ENCODE results near the gene MEIS3.
"Not testable (repeated sequence)": the region's sequence is repeated elsewhere in the genome, so short reads cannot be mapped to it uniquely, and the experiment has no call there.

MEIS3 gene

DNA sequence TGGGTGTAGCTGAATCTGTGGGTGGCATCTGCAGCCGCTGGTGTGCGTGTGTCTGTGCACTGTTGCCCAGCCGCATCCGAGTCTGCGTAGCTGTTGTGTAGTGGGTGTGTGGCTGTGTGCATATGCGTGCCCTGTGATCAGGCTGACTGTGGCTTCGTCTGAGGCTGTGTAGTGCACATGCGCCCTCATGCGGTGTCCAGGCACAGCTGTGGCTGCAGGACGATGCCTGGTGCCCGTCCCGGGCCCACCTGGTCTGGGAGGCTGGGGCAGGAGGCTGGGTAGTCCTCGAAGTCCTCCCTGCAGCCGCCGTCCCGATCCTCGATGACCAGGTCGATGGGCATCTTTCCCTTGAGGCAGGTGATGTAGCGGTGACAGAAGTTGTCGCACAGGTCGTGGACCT lies 4.9 kb downstream of the MEIS3 start:
- 90% methylated on average over 21 of the region's 21 CpGs for WGBS

DNA sequence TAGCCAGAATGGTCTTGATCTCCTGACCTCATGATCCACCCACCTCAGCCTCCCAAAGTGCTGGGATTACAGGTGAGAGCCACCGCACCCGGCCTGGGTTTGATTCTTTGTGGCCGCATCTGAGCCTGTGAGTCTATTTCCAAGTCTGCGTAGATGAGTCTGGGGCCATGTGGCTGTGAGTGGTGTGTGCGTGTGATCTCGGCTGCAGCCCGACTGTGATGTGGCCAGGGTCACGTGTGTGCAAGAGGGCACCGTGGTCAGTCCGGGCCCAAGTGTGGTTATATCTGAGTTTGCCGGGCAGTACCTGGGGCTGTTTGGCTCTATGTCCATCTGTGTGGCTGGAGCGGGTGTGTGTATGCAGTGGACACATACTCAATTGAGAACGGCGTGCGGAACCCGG lies 5.4 kb downstream of the MEIS3 start:
- H3K9ac ChIP-seq (ENCODE audit: low read length): no peak overlapping the region
- H2AFZ ChIP-seq (ENCODE audit: low read depth, low read length): no peak overlapping the region
- no peak overlapping the region for H3K23ac ChIP-seq (ENCODE audit: low read length in 2 of 2)
- WGBS: 95% methylated on average over 16 of the region's 16 CpGs
- no peak overlapping the region for H4K91ac ChIP-seq (ENCODE audit: low read length)
- no peak overlapping the region for H3K27ac ChIP-seq (ENCODE audit: low read length, poor library complexity, severe bottlenecking)
- no peaks in the 10 kb centered on the region for H3K9me3 ChIP-seq (ENCODE audit: control insufficient read depth, low read length)
- peaks cover 14 to 42% of the 10 kb centered on the region in 2 experiments for H3K27me3 ChIP-seq (ENCODE audit: control insufficient read depth in 1 of 2, insufficient read depth in 1 of 2, low read length in 2 of 2)
- H3K79me1 ChIP-seq (replicated peaks; ENCODE audit: low read length, poor library complexity, severe bottlenecking): no peaks in the 10 kb centered on the region
- H4K8ac ChIP-seq (ENCODE audit: low read length): no peak overlapping the region
- H2BK15ac ChIP-seq (ENCODE audit: low read depth, poor library complexity, severe bottlenecking): no peak overlapping the region
- H2BK120ac ChIP-seq (ENCODE audit: low read depth, low read length): no peak overlapping the region
- no peak overlapping the region for H3K18ac ChIP-seq (ENCODE audit: low read depth in 1 of 2, low read length in 2 of 2)
- peaks cover 7 to 12% of the 10 kb centered on the region in 2 experiments for H3K36me3 ChIP-seq (ENCODE audit: control insufficient read depth in 1 of 2, insufficient read depth in 2 of 2, low read depth in 1 of 2, low read length in 2 of 2)
- no peak overlapping the region for H3K4me3 ChIP-seq (ENCODE audit: insufficient read depth in 1 of 2, low read depth in 1 of 2, low read length in 2 of 2)
- H2AK5ac ChIP-seq (ENCODE audit: low read length, severe bottlenecking): no peak overlapping the region
- H2BK5ac ChIP-seq (ENCODE audit: low read depth, low read length, poor library complexity, severe bottlenecking): no peak overlapping the region
- no peak overlapping the region for H3K4ac ChIP-seq (ENCODE audit: low read depth in 1 of 2, low read length in 2 of 2)
- DNase-seq: no peak
- no peak overlapping the region for H2BK12ac ChIP-seq (ENCODE audit: low read length in 2 of 2)
- H3K4me1 ChIP-seq (ENCODE audit: control insufficient read depth, insufficient read depth, low read depth, low read length): peaks cover 7% of the 10 kb centered on the region
- no peak overlapping the region for H3K14ac ChIP-seq (ENCODE audit: low read length in 2 of 2)
- H3K4me2 ChIP-seq (ENCODE audit: low read length, poor library complexity, severe bottlenecking): no peak overlapping the region

More for the DNA sequence above, 4.9 kb downstream of the MEIS3 start:
- H3K18ac ChIP-seq (ENCODE audit: low read depth in 1 of 2, low read length in 2 of 2): no peak overlapping the region
- no peak overlapping the region for H3K4me2 ChIP-seq (ENCODE audit: low read length, poor library complexity, severe bottlenecking)
- no peaks in the 10 kb centered on the region for H3K79me1 ChIP-seq (replicated peaks; ENCODE audit: low read length, poor library complexity, severe bottlenecking)
- H3K4ac ChIP-seq (ENCODE audit: low read depth in 1 of 2, low read length in 2 of 2): no peak overlapping the region
- H3K27me3 ChIP-seq (ENCODE audit: control insufficient read depth in 1 of 2, insufficient read depth in 1 of 2, low read length in 2 of 2): peaks cover 15 to 44% of the 10 kb centered on the region in 2 experiments
- H2AK5ac ChIP-seq (ENCODE audit: low read length, severe bottlenecking): no peak overlapping the region
- DNase-seq: no peak
- H3K9ac ChIP-seq (ENCODE audit: low read length): no peak overlapping the region
- peak overlapping the region; percentile 64 for H4K91ac ChIP-seq (ENCODE audit: low read length)
- H3K14ac ChIP-seq (ENCODE audit: low read length in 2 of 2): no peak overlapping the region
- no peak overlapping the region for H2BK120ac ChIP-seq (ENCODE audit: low read depth, low read length)
- peaks cover 7 to 12% of the 10 kb centered on the region in 2 experiments for H3K36me3 ChIP-seq (ENCODE audit: control insufficient read depth in 1 of 2, insufficient read depth in 2 of 2, low read depth in 1 of 2, low read length in 2 of 2)
- H2BK12ac ChIP-seq (ENCODE audit: low read length in 2 of 2): no peak overlapping the region
- H3K27ac ChIP-seq (ENCODE audit: low read length, poor library complexity, severe bottlenecking): no peak overlapping the region
- H4K8ac ChIP-seq (ENCODE audit: low read length): no peak overlapping the region
- H3K9me3 ChIP-seq (ENCODE audit: control insufficient read depth, low read length): no peaks in the 10 kb centered on the region
- H3K4me3 ChIP-seq (ENCODE audit: insufficient read depth in 1 of 2, low read depth in 1 of 2, low read length in 2 of 2): no peak overlapping the region
- H3K4me1 ChIP-seq (ENCODE audit: control insufficient read depth, insufficient read depth, low read depth, low read length): peaks cover 8% of the 10 kb centered on the region
- H2BK5ac ChIP-seq (ENCODE audit: low read depth, low read length, poor library complexity, severe bottlenecking): no peak overlapping the region
- no peak overlapping the region for H2AFZ ChIP-seq (ENCODE audit: low read depth, low read length)
- H2BK15ac ChIP-seq (ENCODE audit: low read depth, poor library complexity, severe bottlenecking): no peak overlapping the region
- no peak overlapping the region for H3K23ac ChIP-seq (ENCODE audit: low read length in 2 of 2)

DNA sequence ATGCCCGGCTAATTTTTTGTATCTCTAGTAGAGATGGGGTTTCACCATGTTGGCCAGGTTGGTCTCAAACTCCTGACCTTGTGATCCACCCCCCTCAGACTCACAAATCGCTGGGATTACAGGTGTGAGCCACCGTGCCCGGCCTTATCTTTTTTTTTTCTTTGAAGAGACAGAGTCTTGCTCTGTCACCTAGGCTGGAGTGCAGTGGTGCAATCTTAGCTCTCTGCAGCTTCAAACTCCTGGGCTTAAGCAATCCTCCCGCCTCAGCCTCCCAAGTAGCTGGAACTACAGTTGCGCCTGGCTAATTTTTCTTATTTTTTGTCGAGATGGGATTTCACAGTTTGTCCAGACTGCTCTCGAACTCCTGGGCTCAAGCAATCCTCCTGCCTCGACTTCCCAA lies 7.6 kb downstream of the MEIS3 start:
- not testable (repeated sequence) for H2AK5ac ChIP-seq (ENCODE audit: low read length, severe bottlenecking); H3K9ac ChIP-seq (ENCODE audit: low read length); H3K27ac ChIP-seq (ENCODE audit: low read length, poor library complexity, severe bottlenecking); H4K91ac ChIP-seq (ENCODE audit: low read length); H2AFZ ChIP-seq (ENCODE audit: low read depth, low read length); H3K4me3 ChIP-seq (ENCODE audit: insufficient read depth in 1 of 2, low read depth in 1 of 2, low read length in 2 of 2); H2BK5ac ChIP-seq (ENCODE audit: low read depth, low read length, poor library complexity, severe bottlenecking); H3K4me2 ChIP-seq (ENCODE audit: low read length, poor library complexity, severe bottlenecking); H3K79me1 ChIP-seq (replicated peaks; ENCODE audit: low read length, poor library complexity, severe bottlenecking); H3K23ac ChIP-seq (ENCODE audit: low read length in 2 of 2); H3K18ac ChIP-seq (ENCODE audit: low read depth in 1 of 2, low read length in 2 of 2); H2BK12ac ChIP-seq (ENCODE audit: low read length in 2 of 2); H3K4ac ChIP-seq (ENCODE audit: low read depth in 1 of 2, low read length in 2 of 2); H3K14ac ChIP-seq (ENCODE audit: low read length in 2 of 2); DNase-seq; H3K4me1 ChIP-seq (ENCODE audit: control insufficient read depth, insufficient read depth, low read depth, low read length); H4K8ac ChIP-seq (ENCODE audit: low read length); H3K9me3 ChIP-seq (ENCODE audit: control insufficient read depth, low read length); H2BK120ac ChIP-seq (ENCODE audit: low read depth, low read length); H2BK15ac ChIP-seq (ENCODE audit: low read depth, poor library complexity, severe bottlenecking)
- Histone ChIP-seq H3K27me3 (ENCODE audit: control insufficient read depth in 1 of 2, insufficient read depth in 1 of 2, low read length in 2 of 2) (peaks cover 5 to 33% of the 10 kb centered on the region in 2 experiments), H3K36me3 (ENCODE audit: control insufficient read depth in 1 of 2, insufficient read depth in 2 of 2, low read depth in 1 of 2, low read length in 2 of 2) (peaks cover 11 to 12% of the 10 kb centered on the region in 2 experiments)
- WGBS: 89% methylated on average over 9 of the region's 9 CpGs

DNA sequence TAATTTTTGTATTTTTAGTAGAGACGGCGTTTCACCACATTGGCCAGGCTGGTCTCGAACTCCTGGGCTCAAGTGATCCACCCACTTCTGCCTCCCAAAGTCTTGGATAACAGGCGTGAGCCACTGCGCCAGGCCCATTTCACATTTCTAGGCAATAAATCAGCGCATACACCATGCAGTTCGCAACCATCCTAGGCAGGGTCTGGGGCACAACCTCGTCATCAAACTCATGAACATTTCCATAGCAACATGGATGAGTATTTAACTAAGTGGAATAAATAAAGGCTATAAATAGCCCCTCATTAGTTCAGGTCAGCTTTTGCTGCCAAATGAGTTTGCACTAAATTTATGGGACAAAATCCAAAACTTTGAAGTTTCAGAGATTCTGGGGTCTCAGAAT lies 8.2 kb downstream of the MEIS3 start:
- DNase-seq: peak; percentile 67
- H2BK15ac ChIP-seq (ENCODE audit: low read depth, poor library complexity, severe bottlenecking): no peak overlapping the region
- peaks cover 7 to 33% of the 10 kb centered on the region in 2 experiments for H3K27me3 ChIP-seq (ENCODE audit: control insufficient read depth in 1 of 2, insufficient read depth in 1 of 2, low read length in 2 of 2)
- H2BK12ac ChIP-seq (ENCODE audit: low read length in 2 of 2): no peak overlapping the region
- H3K4me1 ChIP-seq (ENCODE audit: control insufficient read depth, insufficient read depth, low read depth, low read length): peaks cover 2% of the 10 kb centered on the region
- H3K27ac ChIP-seq (ENCODE audit: low read length, poor library complexity, severe bottlenecking): no peak overlapping the region
- H3K36me3 ChIP-seq (ENCODE audit: control insufficient read depth in 1 of 2, insufficient read depth in 2 of 2, low read depth in 1 of 2, low read length in 2 of 2): peaks cover 9 to 11% of the 10 kb centered on the region in 2 experiments
- H2AFZ ChIP-seq (ENCODE audit: low read depth, low read length): no peak overlapping the region
- H3K79me1 ChIP-seq (replicated peaks; ENCODE audit: low read length, poor library complexity, severe bottlenecking): no peaks in the 10 kb centered on the region
- WGBS: 94% methylated on average over 3 of the region's 8 CpGs
- no peak overlapping the region for H4K8ac ChIP-seq (ENCODE audit: low read length)
- H2BK5ac ChIP-seq (ENCODE audit: low read depth, low read length, poor library complexity, severe bottlenecking): no peak overlapping the region
- H2AK5ac ChIP-seq (ENCODE audit: low read length, severe bottlenecking): no peak overlapping the region
- H3K14ac ChIP-seq (ENCODE audit: low read length in 2 of 2): no peak overlapping the region
- no peak overlapping the region for H3K9ac ChIP-seq (ENCODE audit: low read length)
- H3K4me3 ChIP-seq (ENCODE audit: insufficient read depth in 1 of 2, low read depth in 1 of 2, low read length in 2 of 2): no peak overlapping the region
- no peak overlapping the region for H2BK120ac ChIP-seq (ENCODE audit: low read depth, low read length)
- H4K91ac ChIP-seq (ENCODE audit: low read length): no peak overlapping the region
- no peak overlapping the region for H3K23ac ChIP-seq (ENCODE audit: low read length in 2 of 2)
- no peak overlapping the region for H3K4me2 ChIP-seq (ENCODE audit: low read length, poor library complexity, severe bottlenecking)
- no peaks in the 10 kb centered on the region for H3K9me3 ChIP-seq (ENCODE audit: control insufficient read depth, low read length)
- no peak overlapping the region for H3K4ac ChIP-seq (ENCODE audit: low read depth in 1 of 2, low read length in 2 of 2)
- H3K18ac ChIP-seq (ENCODE audit: low read depth in 1 of 2, low read length in 2 of 2): no peak overlapping the region

All from mesenchymal stem cell (in vitro differentiated cells and primary cell).